Fibroblast of skin of left quadriceps (primary cell): ENCODE measurements around the gene SDF4.

Experiments
- DNase-seq, 2 experiments: peaks; one replicate each; pipeline ENCODE4 v3.0.0-alpha.2; 2013; ENCODE audit warnings: low read depth in 2 of 2

SDF4 gene

GRCh38 chr1:1242461-1243265 is 10.9 kb upstream of the SDF4 start:
- DNase-seq, result no peak

DNA sequence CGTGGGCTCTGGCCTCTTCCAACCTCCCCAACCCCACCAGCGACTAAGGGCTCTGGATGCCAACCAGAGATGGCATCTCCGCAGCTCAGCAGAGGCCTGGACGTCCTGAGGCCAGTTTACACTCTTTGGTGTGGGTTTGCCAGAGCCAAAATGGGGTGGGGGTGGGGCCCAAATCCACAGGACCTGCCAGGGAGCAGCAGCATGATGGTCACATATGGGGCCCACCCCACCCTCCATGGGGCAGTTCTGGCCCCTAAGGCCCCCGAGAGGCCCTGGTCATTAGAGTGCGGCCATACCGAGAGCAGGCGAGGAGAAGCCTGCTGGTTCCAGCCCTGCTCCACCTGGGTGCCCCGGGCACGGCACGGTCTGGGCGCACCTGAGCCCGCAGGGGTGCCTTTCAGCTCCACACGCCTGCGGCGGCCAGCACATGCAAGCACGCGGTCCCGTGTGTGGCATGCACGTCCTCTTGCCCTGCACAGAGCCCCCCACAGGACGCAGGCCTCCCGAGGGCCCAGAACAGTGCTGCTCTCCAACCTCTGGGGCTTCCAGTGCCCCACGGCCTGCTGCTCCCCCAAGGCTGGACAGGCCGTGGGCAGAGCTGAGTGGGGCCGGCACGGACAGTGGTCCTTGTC is 9.9 kb upstream of the SDF4 start:
- DNase-seq, result no peak

DNA sequence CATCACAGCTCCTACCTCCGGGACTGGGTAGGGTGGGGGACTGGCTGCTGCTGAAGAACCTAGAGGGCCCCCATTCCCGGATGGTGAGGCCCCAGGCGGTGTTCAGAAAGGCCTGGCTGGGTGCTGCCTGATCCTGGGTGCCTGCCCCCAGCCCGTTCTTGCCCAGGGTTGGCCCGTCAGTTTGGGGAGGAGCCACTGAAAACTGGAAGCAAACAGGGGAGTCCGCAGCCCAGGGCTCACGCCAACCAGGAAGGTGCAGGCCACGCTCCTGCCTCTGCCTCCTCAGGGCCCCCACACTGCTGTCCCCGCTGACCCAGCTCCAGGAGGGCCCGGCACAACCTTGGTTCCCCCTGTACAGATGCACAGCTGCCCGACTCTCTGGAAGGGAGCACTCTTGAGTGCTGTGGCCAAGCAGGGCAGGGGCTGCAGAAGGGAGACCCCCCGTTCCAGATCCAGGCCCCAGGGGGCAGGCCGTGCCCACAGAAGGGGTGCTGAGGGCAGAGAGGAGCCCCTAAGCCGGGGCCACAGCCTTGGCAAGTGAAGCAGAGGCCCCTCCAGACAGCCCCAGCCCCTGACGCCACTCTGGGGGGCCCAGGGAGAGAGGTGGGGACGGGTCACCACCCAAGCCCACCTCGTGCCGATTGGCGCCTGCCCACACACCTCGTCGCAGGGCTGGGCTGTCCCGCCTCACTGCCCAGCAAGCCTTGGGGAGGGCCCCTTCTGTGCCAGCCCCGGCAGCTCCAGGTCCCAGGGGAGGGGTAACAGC is 9.2 kb upstream of the SDF4 start:
- no peak for DNase-seq

DNA sequence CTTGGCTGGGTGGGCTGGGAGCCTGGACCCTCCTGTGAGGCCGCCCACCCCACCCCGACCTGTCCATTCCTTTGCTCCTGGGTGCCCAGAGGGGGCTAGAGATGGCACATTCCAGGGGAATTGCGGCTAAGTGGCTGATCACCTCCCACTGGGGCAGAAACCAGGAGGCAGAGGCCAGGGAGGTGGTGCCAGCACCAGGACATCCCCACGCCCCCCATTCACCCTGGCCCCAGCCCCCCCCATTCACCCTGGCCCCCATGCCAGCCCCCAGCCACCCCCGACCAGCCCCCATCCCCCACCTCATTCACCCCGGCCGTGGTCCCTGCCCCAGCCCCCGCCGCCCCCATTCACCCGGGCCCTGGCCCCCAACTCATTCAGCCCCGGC is 8.5 kb upstream of the SDF4 start:
- no peak for DNase-seq

DNA sequence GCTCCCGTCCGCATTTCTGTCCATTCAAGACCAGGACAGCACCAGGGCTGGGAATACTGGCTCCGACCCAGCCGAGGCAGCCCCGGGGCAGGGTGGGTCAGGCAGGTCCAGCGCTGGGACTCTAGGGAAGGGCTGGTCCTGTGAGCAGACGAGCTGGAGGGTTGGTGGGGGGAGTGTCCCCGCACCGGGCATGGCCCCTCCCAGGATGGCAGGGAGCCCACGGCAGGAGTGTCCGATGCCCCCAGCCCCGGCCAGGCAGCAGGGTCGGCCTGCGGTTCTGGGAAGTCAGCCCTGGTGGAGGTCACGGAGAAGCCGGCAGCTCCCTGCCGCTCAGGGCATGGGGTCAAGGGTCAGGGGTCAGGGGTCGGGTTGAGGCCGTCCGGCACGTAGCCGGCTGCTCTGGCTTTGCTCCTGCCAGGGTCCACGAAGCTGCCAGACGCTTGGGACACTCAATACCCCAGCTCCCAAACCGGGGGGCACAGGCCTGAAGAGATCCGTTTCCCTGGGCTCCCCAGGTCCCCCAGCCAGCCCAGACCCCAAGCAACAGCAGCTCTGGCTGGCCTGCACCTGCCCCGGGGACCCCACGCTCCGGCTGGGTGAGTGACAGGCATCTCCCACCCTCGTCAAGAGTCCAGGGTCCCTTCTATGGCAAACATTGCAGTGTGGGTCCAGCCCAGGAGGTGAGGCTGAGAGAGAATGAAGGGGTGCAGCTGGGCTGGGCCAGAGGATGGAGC is 8.0 kb upstream of the SDF4 start:
- no peak for DNase-seq

- no peak for DNase-seq
Observed at GRCh38 chr1:1239227-1239613, 7.4 kb upstream of the SDF4 start.

DNA sequence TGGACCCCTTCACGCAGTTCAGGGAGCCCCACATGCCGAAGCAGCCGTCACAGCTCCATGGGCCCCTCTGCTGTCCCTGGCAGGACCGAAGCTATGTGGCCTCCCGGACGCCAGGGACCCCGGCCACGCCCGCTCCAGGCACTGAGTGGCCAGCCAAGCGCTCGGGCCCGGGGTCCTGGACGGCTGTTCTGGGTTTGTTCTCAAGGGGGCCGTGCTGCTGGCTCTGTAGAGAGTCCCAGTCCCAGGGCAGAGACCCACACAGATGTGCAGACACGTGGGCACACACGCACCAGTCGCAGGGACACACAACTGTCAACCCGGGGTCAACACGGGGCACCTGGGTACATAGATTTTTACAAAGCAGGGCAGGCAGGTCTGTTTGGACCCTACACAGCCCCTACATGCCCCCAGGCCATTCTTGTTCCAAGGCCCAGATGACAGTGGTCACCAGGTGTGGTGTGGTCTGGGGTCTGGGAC is 6.9 kb upstream of the SDF4 start:
- no peak for DNase-seq

- DNase-seq, result no peak
Observed at GRCh38 chr1:1237874-1238701, 6.3 kb upstream of the SDF4 start.

- no peak for DNase-seq
Observed at GRCh38 chr1:1236945-1237873, 5.4 kb upstream of the SDF4 start.

- DNase-seq, result no peak
Observed at GRCh38 chr1:1236176-1236763, 4.5 kb upstream of the SDF4 start.

DNA sequence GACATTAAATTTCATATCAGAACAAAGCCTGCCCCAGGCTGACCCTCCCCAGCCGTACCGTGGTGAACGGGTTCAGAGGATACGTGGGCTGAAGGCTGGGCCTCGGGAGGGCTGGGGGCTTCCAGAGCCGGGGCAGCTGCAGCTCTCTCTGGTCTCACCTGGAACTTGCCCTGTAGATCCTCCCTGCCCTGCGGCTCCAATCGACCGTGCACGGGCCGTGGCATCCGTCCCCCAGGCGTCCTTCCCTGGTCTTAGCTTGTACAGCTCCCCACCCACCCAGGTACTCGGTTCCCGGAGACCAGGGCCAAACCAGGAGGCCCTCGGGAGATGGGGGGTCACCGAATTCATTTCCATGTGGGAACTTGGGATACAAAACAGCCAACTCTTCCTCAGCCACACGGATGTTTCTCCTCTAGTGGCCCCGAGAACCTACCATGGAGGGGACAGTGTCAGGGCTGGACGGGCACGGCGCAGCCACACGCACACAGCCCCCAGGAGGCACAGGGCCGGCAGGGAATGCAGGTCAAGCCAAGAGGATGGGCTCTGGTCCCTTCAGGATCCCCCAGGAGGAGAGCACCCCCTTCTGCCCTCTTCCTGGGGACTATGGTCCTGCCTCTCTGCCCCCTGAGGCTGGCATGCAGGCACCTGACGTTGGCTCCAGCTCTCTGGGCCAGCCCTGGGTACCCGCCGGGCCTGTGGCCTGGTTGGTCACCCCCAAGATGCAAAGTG is 3.4 kb upstream of the SDF4 start:
- DNase-seq, result no peak

- no peak for DNase-seq
Observed at GRCh38 chr1:1234180-1234808, 2.5 kb upstream of the SDF4 start.

DNA sequence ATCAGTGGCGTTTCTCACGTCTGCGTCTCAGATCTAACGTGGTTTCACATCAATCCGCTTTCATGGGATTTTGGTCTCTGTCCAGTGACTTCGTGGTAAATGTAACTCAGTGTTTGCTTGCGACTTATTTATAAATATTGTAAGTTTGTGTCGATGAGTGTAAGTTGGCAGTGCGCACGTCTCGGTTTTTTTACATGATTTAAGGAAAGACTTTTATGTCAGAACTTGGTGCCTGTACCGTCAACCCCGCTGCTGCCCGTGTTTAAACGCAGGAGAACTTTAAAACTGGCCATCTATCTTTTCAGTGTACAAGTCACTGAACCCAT is 1.7 kb upstream of the SDF4 start:
- DNase-seq, result no peak

GRCh38 chr1:1232796-1233566 is 1.2 kb upstream of the SDF4 start:
- no peak for DNase-seq

- DNase-seq, result peak in 1 of 2 experiments; percentile 7
Observed at GRCh38 chr1:1232208-1232795, 501 bp upstream of the SDF4 start, which contains the start of gene B3GALT6. B3GALT6 (plus strand) TSS chr1:1232237; CDS start chr1:1232279, 42 bp downstream.

DNA sequence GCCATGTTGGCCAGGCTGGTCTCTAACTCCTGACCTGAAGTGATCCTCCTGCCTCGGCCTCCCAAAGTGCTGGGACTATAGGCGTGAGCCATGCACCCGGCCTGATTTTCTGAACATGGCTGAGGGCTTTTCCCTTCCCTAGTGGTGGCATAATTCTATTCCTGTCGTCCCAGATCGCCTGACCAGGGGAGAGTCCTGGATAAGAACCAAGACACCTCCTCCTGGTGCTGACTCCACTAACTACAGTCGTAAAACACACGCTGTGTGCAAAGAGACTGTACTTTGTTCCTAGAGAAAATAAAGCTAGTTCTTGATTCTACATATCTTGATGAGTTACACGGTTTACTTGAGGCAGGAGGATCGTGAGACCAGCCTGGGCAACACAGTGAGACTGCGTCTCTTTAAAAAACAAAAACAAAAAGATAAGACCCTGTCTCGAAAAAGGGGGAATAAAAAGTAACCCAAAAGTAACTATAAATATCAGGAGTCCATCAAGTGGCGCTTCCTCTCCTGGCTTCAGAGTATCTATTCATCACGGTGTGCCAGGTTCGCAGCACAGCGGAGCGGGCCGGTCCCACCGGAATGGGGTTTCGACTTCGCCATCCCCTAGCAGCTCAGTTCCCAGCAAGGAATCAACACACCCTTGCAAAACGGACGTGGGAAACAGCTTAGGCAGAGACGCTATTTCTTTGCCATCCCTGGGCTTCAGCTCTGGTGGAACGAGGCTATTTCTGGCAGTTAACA is 973 bp downstream of the SDF4 start:
- DNase-seq, result peak; percentile 21 to 25

GRCh38 chr1:1229770-1230169 is 2.0 kb downstream of the SDF4 start:
- no peak for DNase-seq
